Heart left ventricle (tissue), 13 donors: ENCODE results near the gene LSR.

Source experiments
- CTCF ChIP-seq, 12 donors: fragments of 200-600 bp; sonication (generic) in 4 of 12; IDR thresholded peaks; one replicate each; pipeline versions ENCODE4 v1.5.0 to v1.8.0; 2018 to 2022; ENCODE audit warnings: antibody characterized with exemption in 12 of 12, mild to moderate bottlenecking in 5 of 12
- POLR2A ChIP-seq, 2 donors: fragments of 450-650 bp; IDR thresholded peaks; one replicate each; pipeline ENCODE4 v1.6.1; 2017; ENCODE audit warnings: antibody characterized with exemption in 2 of 2, mild to moderate bottlenecking in 2 of 2, moderate library complexity in 2 of 2
- donor health status: ischemic (EF 13 %, LVEDD 7.1; RV severe dilation, severe dysfunction).
- donor health status: DM: no; HTN: yes; CAD: no.
- donor health status: DM: no; HTN: no; CAD: no.
- donor health status: ischemic (EF 25% LVEDD 6.9; RV normal size, moderate dysfunction).
- donor health status: ischemic (EF 25% LVEDD 5.7; RV mildly dilated, moderate dysfunction).
- donor health status: ischemic (EF 35%, LVEDD 5.7; RV mildly dilated, moderate dysfunction).
- donor health status: nonischemic (EF 11% LVEDD 7.7; RV severe dilation, severe dysfunction).
- donor health status: DM: yes; HTN: yes; CAD: no.
- donor health status: PGD.
- donor health status: ischemic (EF 29% LVEDD 5.4; RV normal size, mild dysfunction).
- donor health status: nonischemic (EF 23%, LVEDD 6.1; RV moderate dilation, normal function).

GRCh38 chr19:35206379-35206778 is 42.4 kb upstream of the LSR start:
- TF ChIP-seq CTCF (IDR thresholded peaks at IDR 0.05) (no peak), POLR2A (IDR thresholded peaks at IDR 0.05) (no peak)
